Measurements from ENCODE around the gene FEV.

- TF ChIP-seq POLR2A (IDR thresholded peaks at IDR 0.05; ENCODE audit: low read length) (no peak), GATA1 (IDR thresholded peaks at IDR 0.05; ENCODE audit: low read depth, low read length) (no peak)
These were observed 31.5 kb downstream of the FEV start for GRCh38 chr2:218953366-218953954.

Data from erythroblast (primary cell).